ENCODE data around the gene PIP5K1B. TPM values are rescaled to one million over a fixed set of nuclear protein-coding genes. Genes with fewer than 3 reads are reported as not detected.
A peak's percentile ranks its signal among the peaks of the same experiment; 100 is the strongest.

The PIP5K1B gene
- total and polyA plus RNA-seq, 2 of the 13 experiments (the other 11 are each of a cell fraction or from before 2014, with no cell fraction given): 15.8 to 17.5 TPM

- TF ChIP-seq NR1H2 (CRISPR knock-in tag; IDR thresholded peaks at IDR 0.05; ENCODE audit: borderline replicate concordance, low read depth): no peak
- no peak for TF ChIP-seq SP140L (CRISPR knock-in tag; IDR thresholded peaks at IDR 0.05; ENCODE audit: borderline replicate concordance)
- peak; percentile 90 for TF ChIP-seq AGO2 (optimal IDR thresholded peaks at IDR 0.05; ENCODE audit: low read depth, low read length)
- TF ChIP-seq MTA1 (CRISPR knock-in tag; IDR thresholded peaks at IDR 0.05; ENCODE audit: borderline replicate concordance): no peak
- TF ChIP-seq ZNF574 (CRISPR knock-in tag; IDR thresholded peaks at IDR 0.05): peak; percentile 39; the same call in 1 of the 2 replicates
- TF ChIP-seq MAFK (conservative IDR thresholded peaks at IDR 0.05 in 1 of 2, IDR thresholded peaks at IDR 0.05 in 1 of 2; ENCODE audit: low read length in 2 of 2): no peak
- no peak; the same call in 1 of the 2 replicates for TF ChIP-seq DNMT3B (CRISPR knock-in tag; conservative IDR thresholded peaks at IDR 0.05)
- peak; percentile 31; the same call in 1 of the 2 replicates for TF ChIP-seq AHR (CRISPR knock-in tag; IDR thresholded peaks at IDR 0.05)
- no peak for TF ChIP-seq MAFF (IDR thresholded peaks at IDR 0.05; ENCODE audit: low read depth, low read length)
- TF ChIP-seq EP300 (IDR thresholded peaks at IDR 0.05; ENCODE audit: low read depth in 2 of 2, low read length in 2 of 2): 0 out of 4 replicates have a peak, but pooled peaks of 1 of the 2 experiments have one; percentile 1
- no peak for TF ChIP-seq EP300 (CRISPR knock-in tag; IDR thresholded peaks at IDR 0.05; ENCODE audit: borderline replicate concordance)
- no peak for TF ChIP-seq ZSCAN22 (CRISPR knock-in tag; IDR thresholded peaks at IDR 0.05)
- peak; percentile 82 for TF ChIP-seq RBFOX2 (IDR thresholded peaks at IDR 0.05; ENCODE audit: low read depth, low read length)
- TF ChIP-seq ZC3H13 (CRISPR knock-in tag; IDR thresholded peaks at IDR 0.05): no peak
- TF ChIP-seq SCMH1 (CRISPR knock-in tag; IDR thresholded peaks at IDR 0.05; ENCODE audit: borderline replicate concordance): no peak
- TF ChIP-seq ZC3H4 (CRISPR knock-in tag; IDR thresholded peaks at IDR 0.05; ENCODE audit: borderline replicate concordance): 0 out of 2 replicates have a peak, but pooled peaks have one; percentile 38
- peak; percentile 84 for TF ChIP-seq POLR2G (IDR thresholded peaks at IDR 0.05; ENCODE audit: low read depth, low read length)
- TF ChIP-seq IRF2 (CRISPR knock-in tag; IDR thresholded peaks at IDR 0.05): peak; percentile 84
- TF ChIP-seq NFE2 (CRISPR knock-in tag; IDR thresholded peaks at IDR 0.05): no peak
- TF ChIP-seq NR2F2 (IDR thresholded peaks at IDR 0.05; ENCODE audit: borderline replicate concordance, low read depth): no peak
- TF ChIP-seq MYNN (CRISPR knock-in tag; IDR thresholded peaks at IDR 0.05; ENCODE audit: low read depth): no peak
- no peak for TF ChIP-seq THYN1 (CRISPR knock-in tag; IDR thresholded peaks at IDR 0.05; ENCODE audit: borderline replicate concordance, low read depth)
- TF ChIP-seq ZSCAN12 (CRISPR knock-in tag; IDR thresholded peaks at IDR 0.05): no peak
- TF ChIP-seq SPEN (CRISPR knock-in tag; IDR thresholded peaks at IDR 0.05; ENCODE audit: low read depth): peak; percentile 94
- TF ChIP-seq JUNB (CRISPR knock-in tag; IDR thresholded peaks at IDR 0.05; ENCODE audit: borderline replicate concordance): no peak
- TF ChIP-seq ZNF577 (CRISPR knock-in tag; IDR thresholded peaks at IDR 0.05; ENCODE audit: borderline replicate concordance, low read depth): no peak
- TF ChIP-seq BATF2 (CRISPR knock-in tag; IDR thresholded peaks at IDR 0.05): no peak
- TF ChIP-seq IKZF4 (CRISPR knock-in tag; IDR thresholded peaks at IDR 0.05; ENCODE audit: borderline replicate concordance, low read depth, not compliant biosample characterization): peak; percentile 89
Observed at GRCh38 chr9:68779558-68780379, 74.7 kb downstream of the PIP5K1B start (continued).
